SIG-M5 treated with dmso at 0.1 percent for 504 hours (cell line): ENCODE measurements around the gene LGR4.
"Not testable (repeated sequence)": the region's sequence is repeated elsewhere in the genome, so short reads cannot be mapped to it uniquely, and the experiment has no call there.

Source experiments
- DNase-seq: peaks from one replicate; lab custom pipeline; 2025; ENCODE audit not compliant: unreplicated experiment; lab: John Stamatoyannopoulos, UW

LGR4 gene

GRCh38 chr11:27353593-27354358 is 118.8 kb downstream of the LGR4 start:
- DNase-seq: no peak

DNA sequence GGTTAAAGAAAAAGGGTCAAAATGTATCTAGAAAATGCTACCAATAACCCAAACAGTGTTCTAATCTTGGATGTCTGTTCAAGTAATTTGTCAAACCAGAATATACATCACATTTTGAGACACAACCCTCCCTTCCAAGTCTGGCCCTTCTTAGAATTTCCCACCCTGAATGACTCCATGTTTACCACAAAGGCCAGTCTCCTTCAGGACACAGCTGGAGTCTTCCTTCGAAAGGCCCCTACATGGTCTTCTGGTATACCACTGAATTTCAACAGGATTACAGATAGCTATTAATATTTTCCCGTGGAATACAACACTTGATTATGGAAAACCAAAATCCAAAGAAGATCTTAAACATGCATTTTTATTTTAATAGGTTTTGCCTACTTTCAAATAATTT is 119.8 kb downstream of the LGR4 start:
- no peak for DNase-seq

- DNase-seq: no peak
Measured at GRCh38 chr11:27350511-27350910, 122.1 kb downstream of the LGR4 start.

GRCh38 chr11:27349919-27350318 is 122.7 kb downstream of the LGR4 start:
- DNase-seq: no peak

DNA sequence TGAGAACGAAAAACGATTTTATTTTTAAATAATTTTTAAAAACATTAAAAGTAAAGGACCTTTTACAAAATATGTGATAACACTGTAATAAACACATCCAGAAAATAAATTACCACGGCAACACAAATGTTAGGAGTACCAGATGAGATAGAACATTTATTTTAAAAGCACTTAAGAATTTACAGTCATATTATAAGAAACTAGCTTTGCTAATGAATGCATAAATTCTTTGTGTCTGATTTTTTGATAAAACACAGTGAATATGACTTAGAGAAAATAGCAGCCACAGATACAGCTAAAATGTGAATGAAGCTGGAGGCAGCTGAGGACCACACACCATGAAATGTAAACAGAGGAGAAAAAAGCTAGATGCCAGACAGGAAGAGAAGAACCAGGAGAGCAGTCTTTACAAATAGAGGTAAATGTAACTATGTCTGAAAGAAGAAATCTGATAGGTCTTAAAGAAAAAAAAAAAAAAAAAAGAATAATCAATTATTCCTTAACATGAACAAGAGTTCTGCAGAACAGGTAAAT is 124.2 kb downstream of the LGR4 start:
- DNase-seq: no peak

DNA sequence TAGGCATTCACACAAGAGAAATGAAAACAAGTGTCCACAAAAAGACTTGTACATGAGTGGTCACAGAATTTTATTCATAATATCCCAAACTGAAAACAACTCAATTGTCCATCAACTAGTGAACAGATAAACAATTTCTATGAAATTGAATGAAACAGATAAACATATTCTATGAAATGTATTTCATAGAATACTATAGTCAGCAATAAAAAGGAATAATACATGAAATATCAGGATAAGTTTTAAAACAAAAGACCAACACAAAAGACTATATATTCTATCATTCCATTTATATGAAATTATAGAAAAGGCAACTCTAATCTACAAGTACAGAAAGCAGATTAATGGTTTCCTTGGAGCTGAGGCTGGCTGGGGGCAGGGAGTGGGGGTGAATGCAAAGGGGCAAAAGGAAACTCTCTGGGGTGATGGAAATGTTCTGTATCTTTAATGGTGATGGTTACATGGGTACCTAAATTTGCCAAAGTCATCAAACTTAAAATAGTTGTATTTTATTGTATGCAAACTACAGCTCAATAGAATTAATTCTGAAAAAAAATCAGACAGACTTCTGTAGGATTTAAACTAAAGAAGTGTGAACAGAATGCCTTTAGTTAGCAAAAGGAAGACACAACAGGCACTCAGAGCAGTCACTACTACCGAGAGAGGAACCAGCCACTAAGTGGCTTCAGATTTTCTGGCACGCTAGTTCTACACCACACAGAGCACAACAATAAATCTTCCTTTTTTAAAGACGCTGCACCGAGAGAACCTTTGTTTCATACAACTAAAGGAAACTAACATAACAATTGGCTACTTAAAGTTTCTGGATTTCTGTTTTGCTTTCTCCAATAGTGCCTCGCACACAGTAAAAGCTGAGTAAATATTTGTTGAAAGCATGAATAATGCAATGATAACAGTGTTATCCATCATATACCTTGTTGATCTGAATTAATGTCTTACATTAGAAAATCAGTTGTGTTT is 124.9 kb downstream of the LGR4 start:
- no peak for DNase-seq

- no peak for DNase-seq
Measured at GRCh38 chr11:27339941-27340340, 132.6 kb downstream of the LGR4 start.

DNA sequence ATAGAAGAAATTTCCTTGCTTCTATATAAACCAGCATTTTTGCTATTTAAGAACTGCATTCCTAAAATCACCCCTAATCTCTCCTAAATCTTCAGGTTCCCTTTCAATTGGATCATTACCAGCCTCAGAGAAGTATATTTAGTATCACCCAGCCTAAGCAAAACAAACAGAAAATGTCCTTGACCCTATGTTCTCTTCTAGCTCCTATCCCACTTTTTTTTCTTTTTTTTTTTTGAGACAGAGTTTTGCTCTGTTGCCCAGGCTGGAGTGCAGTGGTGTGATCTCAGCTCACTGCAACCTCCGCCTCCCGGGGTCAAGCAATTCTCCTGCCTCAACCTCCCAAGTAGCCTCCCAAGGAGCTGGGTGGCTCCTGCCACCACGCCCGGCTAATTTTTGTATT is 137.8 kb downstream of the LGR4 start:
- not testable (repeated sequence) for DNase-seq

DNA sequence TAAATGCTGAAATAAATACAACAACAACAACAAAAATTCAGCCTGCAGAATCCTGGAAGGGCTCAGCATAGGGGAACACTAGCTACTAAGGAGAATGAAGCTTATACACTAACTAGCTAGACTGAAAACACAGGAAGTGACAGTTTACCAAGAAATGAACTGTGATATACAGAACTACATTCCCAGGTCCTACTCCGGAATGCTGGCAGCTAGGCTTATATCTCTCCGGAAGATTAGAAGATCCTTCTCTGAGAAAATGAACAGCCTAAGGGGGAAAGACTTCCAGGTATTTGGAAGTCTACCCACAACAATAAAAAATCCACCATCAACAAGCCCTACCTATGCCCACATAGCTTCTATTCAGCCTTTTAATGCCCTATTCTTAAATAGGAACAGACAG is 140.6 kb downstream of the LGR4 start:
- no peak for DNase-seq

GRCh38 chr11:27330633-27331270 is 141.8 kb downstream of the LGR4 start:
- DNase-seq: no peak

DNA sequence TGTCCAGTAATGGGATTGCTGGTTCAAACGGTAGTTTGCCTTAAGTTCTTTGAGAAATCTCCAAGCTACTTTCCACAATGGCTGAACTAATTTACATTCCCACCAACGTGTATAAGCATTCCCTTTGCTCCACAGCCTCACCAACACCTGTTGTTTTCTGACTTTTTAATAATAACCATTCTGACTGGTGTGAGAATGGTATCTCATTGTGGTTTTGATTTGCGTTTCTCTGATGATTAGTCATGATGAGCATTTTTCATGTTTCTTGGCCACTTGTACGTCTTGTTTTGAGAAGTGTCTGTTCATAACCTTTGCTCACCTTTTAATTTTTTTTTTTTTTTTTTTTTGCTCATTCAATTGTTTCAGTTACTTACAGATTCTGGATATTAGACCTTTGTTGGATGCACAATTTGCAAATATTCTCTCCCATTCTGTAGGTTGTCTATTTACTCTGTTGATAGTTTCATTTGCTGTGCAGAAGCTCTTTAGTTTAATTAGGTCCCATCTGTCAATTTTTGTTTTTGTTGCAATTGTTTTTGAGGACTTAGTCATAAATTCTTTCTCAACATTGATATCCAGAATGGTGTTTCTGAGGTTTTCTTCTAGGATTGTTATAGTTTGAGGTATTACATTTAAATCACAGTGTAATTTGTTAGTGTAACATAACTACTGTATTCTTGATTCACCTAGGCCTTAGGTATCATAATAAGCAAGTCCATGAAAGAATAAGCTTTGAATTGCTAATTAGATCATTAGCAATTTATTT is 142.5 kb downstream of the LGR4 start:
- no peak for DNase-seq

- no peak for DNase-seq
Measured at GRCh38 chr11:27328614-27329013, 144.0 kb downstream of the LGR4 start.

DNA sequence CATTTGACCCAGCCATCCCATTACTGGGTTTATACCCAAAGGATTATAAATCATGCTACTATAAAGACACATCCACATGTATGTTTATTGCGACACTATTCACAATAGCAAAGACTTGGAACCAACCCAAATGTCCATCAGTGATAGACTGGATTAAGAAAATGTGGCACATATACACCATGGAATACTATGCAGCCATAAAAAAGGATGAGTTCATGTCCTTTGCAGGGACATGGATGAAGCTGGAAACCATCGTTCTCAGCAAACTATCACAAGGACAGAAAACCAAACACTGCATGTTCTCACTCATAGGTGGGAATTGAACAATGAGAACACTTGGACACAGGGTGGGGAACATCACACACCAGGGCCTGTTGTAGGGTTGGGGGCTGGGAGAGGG is 145.5 kb downstream of the LGR4 start:
- not testable (repeated sequence) for DNase-seq

DNA sequence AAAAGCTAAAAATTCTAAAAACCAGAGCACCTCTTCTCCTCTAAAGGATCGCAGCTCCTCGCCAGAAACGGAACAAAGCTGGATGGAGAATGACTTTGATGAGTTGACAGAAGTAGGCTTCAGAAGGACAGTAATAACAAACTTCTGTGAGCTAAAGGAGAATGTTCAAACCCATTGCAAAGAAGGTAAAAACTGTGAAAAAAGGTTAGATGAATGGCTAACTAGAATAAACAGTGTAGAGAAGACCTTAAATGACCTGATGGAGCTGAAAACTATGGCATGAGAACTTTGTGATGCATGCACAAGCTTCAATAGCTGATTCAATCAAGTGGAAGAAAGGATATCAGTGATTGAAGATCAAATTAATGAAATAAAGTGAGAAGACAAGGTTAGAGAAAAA is 150.4 kb downstream of the LGR4 start:
- not testable (repeated sequence) for DNase-seq

DNA sequence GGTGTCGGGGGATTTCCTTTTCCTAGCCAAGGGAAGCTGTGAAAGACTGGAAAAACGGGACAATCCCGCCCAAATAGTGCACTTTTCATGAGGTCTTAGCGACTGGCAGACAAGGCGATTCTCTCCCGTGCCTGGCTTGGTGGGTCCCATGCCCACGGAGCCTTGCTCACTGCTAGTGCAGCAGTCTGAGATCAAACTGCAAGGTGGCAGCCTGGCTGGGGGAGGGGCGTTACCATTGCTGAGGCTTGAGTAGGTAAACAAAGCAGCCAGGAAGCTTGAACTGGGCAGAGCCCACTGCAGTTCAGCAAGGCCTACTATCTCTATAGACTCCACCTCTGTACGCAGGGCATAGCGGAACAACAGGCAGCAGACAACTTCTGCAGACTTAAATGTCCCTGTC is 151.2 kb downstream of the LGR4 start:
- not testable (repeated sequence) for DNase-seq

- DNase-seq: no peak
Measured at GRCh38 chr11:27319072-27319471, 153.5 kb downstream of the LGR4 start.

- no peak for DNase-seq
Measured at GRCh38 chr11:27317751-27318150, 154.8 kb downstream of the LGR4 start.
